Transverse colon (tissue), 4 donors: Measurements from ENCODE around the gene SRPK3.

Experiments
- POLR2A ChIP-seq: fragments of 450-650 bp; IDR thresholded peaks from one replicate; pipeline ENCODE4 v1.6.1; 2016; ENCODE audit warnings: antibody characterized with exemption, mild to moderate bottlenecking, moderate library complexity
- POLR2AphosphoS5 ChIP-seq, 3 donors: sonication (generic); formaldehyde crosslinking; IDR thresholded peaks; one replicate each; pipeline ENCODE4 v1.6.1; 2016; ENCODE audit warnings: antibody characterized with exemption in 3 of 3
- TF ChIP-seq, protein P1 (sequence below), 5 experiments: fragments of 200-600 bp in 3 of 5; fragments of 450-650 bp in 2 of 5; sonication (generic) in 3 of 5; IDR thresholded peaks; 1 replicate in 2 of 5; 2 replicates in 3 of 5; pipeline ENCODE4 v1.5.1; 2016 to 2017; ENCODE audit warnings: antibody characterized with exemption in 5 of 5, inconsistent platforms in 3 of 5, mild to moderate bottlenecking in 2 of 5, moderate library complexity in 1 of 5

DNA sequence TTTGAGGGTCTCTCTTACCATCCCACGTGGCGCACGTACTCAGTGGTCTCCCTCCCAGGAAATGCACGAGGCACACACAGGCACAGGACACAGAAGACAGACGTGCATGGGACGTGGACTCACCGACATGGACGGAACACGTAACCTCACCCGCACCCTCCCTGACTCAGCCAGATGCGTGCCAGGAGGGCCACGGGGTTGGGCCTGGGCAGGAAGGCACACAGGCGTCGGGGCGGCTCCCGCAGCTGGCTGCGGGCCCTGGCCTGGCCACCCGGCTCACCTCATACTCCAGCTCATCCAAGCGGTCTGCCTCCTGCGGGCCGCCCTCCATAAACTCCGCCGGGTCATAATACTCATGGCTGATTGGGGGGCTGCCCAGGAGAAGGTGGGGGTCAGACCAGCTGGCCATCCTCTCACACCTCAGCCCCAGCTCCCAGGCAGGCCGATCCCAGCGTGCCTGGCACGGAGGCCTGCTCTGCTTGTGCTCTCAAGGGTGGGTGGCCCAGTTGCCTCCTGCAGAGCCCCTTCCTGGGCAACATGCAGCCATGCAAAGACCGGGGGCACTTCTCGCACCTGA, 26.2 kb downstream of the SRPK3 start:
- TF ChIP-seq, protein P1, sequence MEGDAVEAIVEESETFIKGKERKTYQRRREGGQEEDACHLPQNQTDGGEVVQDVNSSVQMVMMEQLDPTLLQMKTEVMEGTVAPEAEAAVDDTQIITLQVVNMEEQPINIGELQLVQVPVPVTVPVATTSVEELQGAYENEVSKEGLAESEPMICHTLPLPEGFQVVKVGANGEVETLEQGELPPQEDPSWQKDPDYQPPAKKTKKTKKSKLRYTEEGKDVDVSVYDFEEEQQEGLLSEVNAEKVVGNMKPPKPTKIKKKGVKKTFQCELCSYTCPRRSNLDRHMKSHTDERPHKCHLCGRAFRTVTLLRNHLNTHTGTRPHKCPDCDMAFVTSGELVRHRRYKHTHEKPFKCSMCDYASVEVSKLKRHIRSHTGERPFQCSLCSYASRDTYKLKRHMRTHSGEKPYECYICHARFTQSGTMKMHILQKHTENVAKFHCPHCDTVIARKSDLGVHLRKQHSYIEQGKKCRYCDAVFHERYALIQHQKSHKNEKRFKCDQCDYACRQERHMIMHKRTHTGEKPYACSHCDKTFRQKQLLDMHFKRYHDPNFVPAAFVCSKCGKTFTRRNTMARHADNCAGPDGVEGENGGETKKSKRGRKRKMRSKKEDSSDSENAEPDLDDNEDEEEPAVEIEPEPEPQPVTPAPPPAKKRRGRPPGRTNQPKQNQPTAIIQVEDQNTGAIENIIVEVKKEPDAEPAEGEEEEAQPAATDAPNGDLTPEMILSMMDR (IDR thresholded peaks at IDR 0.05): no peak
- TF ChIP-seq POLR2AphosphoS5 (IDR thresholded peaks at IDR 0.05) (no peak), POLR2A (no peak)
